SW 1271 (cell line): ENCODE data around the gene RBM14.
A peak's percentile ranks its signal among the peaks of the same experiment; 100 is the strongest.
"Not testable (repeated sequence)": the region's sequence is repeated elsewhere in the genome, so short reads cannot be mapped to it uniquely, and the experiment has no call there.

Experiments
- DNase-seq, 2 experiments: peaks; one replicate each; lab custom pipeline; 2025; lab: John Stamatoyannopoulos, UW

RBM14 gene

GRCh38 chr11:66632952-66633351, 16.5 kb downstream of the RBM14 start:
- DNase-seq = no peak

DNA sequence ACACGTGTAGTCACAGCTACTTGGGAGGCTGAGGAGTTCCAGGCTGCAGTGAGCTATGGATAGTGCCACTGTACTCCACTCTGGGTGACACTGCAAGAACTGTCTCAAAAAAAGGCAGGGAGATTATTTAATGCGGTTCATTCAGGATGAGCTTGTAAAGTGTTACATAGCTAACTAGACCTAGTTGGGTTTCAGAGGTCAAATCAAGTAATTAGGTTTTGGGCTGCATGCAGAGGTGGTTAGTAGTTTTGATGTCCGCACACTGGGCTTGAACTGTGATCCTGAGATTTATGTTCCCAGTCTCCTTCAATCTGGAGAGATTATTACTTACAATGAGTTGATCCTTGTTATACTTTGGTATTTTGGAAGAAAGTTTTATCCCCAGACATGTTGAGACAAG, 20.0 kb downstream of the RBM14 start:
- no peak for DNase-seq

DNA sequence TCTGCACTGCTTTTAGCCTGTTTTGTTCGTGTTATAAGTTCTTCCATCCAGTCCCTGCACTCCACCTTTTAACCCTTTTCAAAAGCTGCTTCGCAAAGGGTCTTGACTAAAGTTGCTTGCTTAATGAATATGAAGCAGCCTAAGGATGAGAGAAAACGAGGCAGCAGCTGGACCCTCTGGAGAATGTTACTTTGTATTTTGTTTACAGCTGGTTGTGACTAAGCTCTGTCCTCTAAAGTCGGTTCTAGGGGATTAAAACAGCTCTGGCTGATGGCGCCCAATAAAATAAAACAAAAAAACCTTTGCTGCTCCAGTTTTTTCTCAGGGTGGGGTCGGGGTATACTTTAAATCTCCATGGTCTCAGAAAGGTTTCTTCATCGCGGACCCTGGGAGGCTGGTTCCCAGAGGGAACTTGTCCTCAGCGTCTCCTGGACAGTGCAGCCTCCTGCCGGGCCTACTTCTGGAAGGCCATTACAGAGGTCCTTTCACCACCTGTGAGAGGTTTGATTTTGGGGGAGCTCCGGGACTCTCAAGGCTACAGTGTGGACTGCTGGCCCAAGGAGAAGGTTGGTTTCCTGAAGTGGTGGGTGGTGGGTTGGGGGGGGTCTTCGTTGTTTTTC, 21.2 kb downstream of the RBM14 start:
- DNase-seq = no peak

DNA sequence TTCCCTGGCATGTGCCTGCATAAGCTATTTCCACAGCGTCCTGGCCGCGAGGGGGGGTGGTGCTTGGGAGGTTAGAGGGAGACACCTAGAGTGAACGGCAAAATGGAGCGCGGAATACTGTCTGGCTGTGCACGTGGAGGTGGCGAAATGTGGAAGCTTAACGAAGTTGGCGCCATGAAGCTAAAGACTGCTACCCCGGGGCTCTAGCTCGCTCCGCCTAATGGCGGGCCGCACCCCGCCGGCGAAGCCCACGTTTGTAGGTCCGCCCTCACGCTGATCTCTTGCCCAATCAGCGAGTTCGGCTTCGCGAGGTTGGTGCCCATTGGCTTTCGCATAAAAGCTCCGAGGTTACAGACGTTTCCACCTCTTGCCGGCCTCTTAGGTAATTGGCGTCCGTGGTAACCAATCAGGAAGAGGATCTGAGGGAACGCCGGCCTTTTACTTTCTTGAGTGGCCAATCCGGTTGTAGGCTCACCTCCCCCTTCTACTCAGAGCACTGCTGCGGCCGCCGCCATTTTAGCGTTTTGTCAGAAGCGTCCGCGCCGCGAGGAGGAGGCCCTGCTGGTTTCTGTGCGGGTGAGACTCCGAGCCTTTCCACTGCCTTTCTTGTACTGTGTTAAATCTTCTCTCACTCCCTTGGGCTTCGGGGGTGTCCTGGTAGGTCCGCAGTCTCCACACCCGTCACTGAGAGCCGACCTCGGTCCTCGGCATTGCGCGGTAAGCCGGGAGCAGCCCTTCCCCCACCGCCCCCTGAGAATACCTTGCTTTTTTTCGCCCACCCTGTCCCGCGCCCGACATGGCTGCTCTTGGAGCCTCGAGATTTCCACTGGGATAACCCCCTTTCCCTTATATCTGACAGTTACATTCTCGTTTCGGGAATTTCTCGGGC, 22.0 kb downstream of the RBM14 start, which contains the start of gene RBM4:
RBM4 (plus strand) TSS at position 527 of the 889 bp plus-strand sequence. CDS start 1,009 bp downstream, outside the sequence.
- peak; percentile 99 for DNase-seq

DNA sequence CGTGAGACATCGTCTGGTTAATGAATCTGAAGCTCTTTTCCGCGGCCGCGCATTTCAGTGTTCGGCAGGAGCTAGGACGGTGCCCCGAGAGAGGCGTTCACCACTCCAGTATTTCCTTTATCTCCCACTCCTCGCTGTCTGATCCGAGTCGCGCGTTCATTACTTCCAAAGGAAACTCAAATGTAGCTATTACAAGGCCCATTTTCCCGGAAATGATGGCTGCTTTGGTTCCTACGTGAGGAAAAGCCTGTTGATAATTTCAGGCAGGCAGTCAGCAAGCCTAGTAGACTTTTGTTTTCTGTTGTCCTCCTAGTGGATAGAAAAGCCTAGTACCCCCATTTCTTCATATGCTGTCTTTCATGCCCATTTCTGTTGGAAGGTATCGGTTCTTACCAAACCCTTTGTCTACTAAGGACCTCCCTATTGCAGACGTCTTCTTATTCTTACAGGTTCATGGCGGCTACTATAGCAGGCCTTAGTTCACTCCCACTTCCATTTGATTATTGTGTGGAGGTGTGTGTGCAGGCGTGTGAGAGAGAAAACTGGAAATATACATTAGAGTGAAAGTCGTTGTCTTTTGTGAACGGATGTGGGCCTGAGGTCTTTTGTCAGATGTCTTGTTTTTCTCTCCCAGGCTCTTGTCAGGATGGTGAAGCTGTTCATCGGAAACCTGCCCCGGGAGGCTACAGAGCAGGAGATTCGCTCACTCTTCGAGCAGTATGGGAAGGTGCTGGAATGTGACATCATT, 22.8 kb downstream of the RBM14 start:
- peak in 1 of 2 experiments; percentile 54 for DNase-seq

- not testable (repeated sequence) for DNase-seq
Observed at GRCh38 chr11:66639814-66640340, 23.4 kb downstream of the RBM14 start.

DNA sequence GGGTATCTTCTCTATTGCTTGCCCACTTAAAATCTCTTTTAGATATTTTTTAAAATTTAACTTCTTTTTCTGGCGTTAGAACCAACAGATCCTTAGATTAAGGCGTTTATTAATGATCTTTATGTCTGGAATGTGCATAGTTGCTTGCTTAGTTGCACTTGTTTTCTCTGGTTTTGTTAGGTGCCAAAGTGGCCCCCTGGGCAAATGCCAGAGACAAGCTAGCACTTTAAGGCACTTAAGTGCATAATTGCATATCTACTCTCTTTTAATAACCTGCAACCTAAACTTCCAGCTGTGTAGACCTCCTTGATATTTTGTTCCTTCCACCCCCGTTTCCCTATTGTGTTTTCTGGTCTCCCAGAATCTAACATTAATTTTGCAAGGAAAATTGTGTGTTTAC, 25.4 kb downstream of the RBM14 start:
- DNase-seq = no peak

DNA sequence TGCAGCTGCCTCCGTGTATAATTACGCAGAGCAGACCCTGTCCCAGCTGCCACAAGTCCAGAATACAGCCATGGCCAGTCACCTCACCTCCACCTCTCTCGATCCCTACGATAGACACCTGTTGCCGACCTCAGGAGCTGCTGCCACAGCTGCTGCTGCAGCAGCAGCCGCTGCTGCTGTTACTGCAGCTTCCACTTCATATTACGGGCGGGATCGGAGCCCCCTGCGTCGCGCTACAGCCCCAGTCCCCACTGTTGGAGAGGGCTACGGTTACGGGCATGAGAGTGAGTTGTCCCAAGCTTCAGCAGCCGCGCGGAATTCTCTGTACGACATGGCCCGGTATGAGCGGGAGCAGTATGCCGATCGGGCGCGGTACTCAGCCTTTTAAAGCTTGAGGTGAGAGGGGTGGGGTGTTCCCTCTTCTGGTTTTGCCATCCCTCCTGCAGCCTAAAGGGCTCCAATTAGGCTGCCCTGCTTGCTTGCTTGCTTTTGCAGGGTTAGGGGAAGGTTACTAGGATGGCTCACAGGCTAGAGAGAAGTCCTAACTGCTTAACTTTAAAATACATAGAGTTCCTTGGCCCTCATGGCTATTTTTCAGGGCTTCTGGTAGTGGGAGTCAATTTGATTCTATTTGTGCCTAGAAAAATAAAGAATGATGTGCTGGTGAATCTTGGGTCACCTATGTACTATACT, 27.5 kb downstream of the RBM14 start:
- no peak for DNase-seq

DNA sequence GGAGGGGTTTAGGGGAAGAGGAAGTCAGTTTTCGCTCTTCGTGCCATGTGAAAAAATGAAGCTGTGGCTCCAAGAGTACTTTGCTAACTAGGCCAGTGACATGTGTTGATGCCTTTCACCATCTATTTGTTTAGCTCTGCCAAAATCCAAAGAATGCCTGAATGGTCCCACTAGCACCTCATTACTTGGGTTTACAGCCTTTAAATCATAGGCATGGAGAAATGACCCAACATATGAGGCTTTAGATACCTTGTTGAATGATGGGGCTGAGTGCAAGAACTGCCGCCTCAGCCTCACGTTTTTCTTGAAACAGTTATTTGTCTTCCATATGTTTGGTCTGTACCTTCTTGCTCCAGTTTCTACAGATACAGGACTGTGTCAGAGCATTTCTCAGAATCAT, 30.4 kb downstream of the RBM14 start:
- DNase-seq = no peak

DNA sequence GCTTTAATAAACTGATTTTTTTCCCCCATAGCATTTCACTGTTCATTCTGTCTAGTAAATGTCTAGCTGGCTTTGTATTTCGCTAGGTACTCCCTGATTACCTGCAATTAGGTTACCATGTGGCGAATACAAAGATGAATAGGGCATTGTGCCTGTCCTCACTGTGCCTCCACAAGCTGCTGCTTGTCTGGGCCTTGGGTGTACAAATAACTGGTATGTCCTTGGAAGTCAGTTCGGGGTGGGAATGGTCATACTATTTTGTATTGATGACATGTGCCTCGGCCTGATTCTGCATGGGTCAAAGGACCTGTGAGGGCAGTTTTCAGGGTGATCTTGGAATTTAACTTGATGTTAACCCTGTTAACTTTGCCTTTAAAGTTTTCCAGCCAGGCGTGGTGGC, 33.5 kb downstream of the RBM14 start:
- DNase-seq = no peak

- DNase-seq = no peak
Observed at GRCh38 chr11:66651016-66651415, 34.6 kb downstream of the RBM14 start.

DNA sequence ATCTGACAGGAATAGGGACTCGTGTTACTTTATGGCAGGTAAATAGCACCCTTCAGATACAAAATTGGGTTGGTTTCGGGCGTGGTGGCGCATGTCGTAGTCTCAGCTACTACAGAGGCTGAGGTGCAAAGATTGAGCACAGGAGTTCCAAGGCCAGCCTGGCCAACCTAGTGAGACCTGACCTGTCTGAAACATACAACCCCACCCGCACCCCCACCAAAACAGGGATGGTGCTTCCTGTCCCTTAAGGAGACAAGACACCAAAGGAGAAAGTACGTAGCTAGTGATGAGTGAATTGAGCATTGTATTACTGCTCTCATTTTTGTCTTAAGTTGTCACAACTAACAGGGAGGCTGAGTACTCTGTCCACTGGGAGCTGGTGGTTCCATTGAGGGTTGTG, 36.2 kb downstream of the RBM14 start:
- no peak for DNase-seq

- no peak for DNase-seq
Observed at GRCh38 chr11:66653123-66653522, 36.7 kb downstream of the RBM14 start.

DNA sequence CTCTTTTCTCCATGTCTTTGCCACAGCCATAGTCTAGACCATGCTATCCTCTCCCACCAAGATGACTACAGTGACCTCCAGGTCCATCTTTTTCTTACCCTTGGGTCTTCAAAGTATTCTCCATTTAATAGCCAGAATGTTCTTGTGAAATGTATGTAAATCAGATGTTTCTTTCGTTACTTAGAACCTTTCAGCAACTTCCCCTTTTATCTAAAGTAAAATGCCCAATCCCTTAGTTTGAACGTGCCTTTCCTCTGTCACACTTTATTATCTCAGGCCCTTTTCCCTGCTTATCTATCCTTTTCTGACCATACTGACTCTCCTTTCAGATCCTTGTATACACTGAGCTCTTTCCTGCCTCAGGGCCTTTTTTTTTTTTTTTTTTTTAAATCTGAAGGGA, 43.3 kb downstream of the RBM14 start:
- no peak for DNase-seq

DNA sequence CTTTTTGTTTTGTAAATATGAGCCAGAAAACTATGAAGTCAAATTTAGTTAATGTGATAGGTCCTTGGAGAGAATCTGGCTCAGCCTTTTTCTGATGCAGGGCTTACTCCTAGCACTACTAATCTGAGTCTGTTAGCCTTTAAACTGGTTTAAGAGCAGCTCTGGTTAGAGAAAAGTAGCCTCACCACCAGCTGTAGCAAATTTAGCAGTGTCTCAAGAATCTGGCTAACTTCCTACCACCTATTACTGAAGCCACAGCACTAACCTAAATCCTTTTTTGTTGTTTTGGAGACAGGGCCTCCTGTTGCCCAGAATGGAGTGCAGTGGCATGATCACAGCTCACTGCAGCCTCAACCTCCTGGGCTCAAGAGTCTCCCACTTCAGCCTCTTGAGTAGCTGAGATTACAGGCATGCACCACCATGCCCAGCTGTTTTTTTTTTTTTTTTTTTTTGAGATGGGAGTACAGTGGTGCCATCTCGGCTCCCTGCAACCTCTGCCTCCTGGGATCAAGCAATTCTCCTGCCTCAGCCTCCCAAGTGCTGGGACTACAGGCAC, 47.4 kb downstream of the RBM14 start:
- no peak for DNase-seq

- DNase-seq = no peak
Observed at GRCh38 chr11:66665369-66665768, 48.9 kb downstream of the RBM14 start.

- no peak for DNase-seq
Observed at GRCh38 chr11:66670816-66671215, 54.4 kb downstream of the RBM14 start.

DNA sequence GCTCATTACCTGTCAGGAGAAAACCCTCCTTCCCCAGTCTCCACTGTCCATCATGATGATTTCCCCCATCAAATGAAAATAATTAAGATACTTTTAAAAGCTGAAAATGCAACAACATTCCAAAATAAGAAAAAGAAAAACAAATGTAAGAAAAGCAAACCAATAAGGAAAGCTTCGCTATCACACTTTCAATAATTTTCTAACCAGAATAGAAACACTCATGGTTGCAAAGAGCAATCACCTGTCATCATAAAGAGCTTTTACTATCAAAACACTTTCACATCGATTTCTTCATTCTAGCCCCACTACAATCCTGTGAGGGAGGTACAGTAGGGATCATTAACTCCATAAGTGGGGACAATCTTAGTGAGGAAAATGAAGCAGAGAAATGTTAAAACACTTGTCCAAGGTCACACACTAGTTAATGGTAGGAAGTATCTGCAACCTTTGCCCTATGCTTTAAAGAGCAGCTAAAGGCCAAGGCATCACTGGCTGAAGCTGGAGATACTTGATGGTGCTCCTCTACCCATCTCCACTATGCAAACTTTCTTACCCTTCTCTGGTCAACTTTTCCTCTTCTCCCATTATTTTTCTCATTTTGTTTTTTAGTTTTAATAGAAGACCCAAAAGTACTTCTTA, 58.7 kb downstream of the RBM14 start:
- no peak for DNase-seq

DNA sequence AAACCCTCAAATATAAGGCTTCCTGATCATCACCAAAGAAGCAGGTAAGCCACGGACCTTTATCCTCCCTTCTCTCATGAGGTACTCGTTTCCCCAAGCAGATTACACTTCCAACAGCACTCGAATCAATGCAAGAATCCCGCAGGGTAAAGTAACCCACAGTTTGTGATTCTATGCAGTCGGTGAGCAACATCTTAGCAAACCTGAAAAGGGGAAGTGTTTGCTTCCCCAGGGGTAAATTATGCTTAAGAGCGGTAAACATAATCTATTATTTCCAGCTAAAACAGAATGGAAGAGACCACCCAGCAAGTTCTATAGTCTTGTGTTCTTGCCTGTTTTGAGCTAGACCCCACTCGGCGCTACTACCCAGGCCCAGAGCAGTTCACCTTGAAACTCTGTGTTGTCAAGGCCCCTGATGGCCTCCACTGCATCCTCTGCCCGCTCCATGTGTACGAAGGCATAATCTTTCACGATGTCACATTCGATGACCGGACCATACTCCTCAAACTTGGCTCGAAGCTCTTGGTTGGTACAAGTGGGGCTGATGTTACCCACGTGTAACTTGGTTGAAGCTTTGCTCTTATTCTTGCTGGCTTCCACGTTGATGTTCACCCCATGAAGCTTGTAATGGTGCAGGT, 60.0 kb downstream of the RBM14 start:
- no peak for DNase-seq
